GM10847 (cell line): ENCODE results near the gene H19.

ENCODE experiments used
- POLR2A ChIP-seq: IDR thresholded peaks from 2 replicates; pipeline ENCODE4 v1.6.1; 2011; ENCODE audit not compliant: insufficient read length; ENCODE audit errors: extremely low read depth

The H19 gene

GRCh38 chr11:1964348-1964747, 33.3 kb downstream of the H19 start:
- TF ChIP-seq POLR2A, result no peak

GRCh38 chr11:1963864-1964263, 33.8 kb downstream of the H19 start:
- no peak for TF ChIP-seq POLR2A

DNA sequence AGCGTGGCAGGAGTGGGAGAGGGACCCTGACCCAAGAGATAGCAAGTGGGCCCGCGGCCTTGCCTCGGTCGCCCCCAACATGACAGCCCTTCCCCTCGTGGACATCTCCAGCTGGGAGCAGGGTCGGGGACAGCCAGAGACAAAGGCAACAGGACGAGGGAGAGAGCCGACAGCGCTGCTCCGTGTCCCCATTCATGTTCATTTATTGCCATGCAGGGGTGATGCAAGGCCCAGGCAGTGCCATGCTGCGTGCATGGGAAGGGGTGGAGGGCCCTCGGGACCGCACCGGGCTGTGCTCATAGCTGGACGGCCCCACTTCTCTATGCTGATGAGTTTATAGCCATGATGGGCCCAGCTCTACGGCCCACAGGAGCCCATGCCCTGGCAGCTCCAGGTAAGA, 37.9 kb downstream of the H19 start:
- no peak for TF ChIP-seq POLR2A

DNA sequence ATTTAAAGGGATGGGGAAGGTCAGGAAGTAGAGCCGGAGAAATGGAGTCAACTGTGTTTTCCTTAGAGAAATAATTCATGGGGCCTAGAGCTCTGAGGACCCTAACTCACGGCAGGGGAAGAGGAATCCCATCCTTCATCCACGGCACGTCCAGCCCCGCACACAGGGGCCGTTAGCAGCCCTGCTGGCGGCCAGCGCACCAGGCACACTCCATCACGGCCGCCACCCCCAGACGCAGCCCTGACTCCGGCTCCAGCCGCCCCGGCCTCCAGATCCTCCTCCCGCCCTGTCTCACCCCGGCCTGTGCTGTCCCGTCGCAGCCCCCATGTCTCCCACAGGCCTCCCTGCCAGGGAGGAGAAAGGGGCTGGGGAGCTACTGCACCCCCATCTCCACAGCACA, 39.3 kb downstream of the H19 start:
- TF ChIP-seq POLR2A, result no peak

DNA sequence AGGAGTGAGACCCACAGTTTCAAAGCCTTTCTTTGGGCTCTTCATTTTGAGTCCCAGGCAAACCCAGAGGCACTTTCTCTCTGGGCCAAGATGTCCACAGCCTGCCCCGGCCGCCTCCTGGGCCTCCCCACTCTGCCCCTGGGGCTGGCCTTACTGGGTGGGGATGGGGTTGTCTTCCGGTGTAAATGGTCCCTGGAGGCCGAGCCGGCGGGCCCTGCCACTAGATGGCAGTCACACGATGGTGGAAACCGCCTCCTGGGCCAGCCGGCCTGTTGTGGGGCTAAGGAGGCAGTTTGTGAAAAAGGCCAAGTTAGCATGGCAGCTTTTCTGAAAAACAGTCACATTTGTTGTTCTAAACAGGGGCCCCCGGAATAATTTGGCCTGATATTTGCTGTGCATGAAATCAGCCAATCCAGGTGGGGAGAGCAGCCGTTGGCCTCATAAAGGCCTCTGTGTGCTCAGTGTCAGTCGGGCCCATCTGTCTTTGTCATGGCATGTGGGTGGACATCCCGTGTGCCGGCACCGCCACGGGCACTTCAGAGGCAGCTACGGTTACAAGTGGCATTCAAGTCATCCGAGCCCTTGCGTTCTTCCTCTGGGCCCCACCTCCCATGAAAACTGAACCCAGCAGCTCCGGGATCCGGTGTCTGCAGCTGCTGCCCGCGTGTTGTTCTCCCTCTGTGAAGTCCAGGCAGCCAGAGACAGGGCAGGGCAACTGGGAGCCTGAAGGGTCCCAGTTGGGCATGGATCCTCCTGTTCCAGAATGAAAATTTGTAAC, 44.0 kb downstream of the H19 start:
- no peak for TF ChIP-seq POLR2A

- no peak for TF ChIP-seq POLR2A
Observed at GRCh38 chr11:1952806-1953482, 44.7 kb downstream of the H19 start.

- TF ChIP-seq POLR2A, result no peak
Observed at GRCh38 chr11:1949922-1950321, 47.7 kb downstream of the H19 start.

- TF ChIP-seq POLR2A, result no peak
Observed at GRCh38 chr11:1949302-1949701, 48.3 kb downstream of the H19 start.

DNA sequence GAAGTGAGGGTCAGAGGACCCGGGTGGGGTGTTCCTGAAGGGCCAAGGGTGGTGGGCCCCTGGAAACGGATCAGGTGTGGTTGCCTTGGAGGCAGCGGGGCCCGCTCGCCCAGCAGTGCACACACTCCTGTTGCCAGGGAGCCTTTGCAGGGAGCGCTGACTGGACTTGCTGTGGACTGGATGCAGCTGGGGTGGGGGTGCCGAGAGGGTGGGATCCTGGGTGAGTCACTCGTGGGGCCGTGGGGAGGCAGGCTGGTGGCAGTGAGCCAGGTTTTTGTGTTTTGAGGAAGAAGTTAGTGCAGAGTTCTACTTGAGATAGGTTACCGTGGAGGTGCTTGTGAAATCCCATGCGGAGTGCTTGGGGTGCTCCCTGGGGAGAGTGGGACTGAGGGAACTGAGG, 49.3 kb downstream of the H19 start:
- TF ChIP-seq POLR2A, result no peak

GRCh38 chr11:1947592-1948237, 49.9 kb downstream of the H19 start:
- TF ChIP-seq POLR2A, result no peak

DNA sequence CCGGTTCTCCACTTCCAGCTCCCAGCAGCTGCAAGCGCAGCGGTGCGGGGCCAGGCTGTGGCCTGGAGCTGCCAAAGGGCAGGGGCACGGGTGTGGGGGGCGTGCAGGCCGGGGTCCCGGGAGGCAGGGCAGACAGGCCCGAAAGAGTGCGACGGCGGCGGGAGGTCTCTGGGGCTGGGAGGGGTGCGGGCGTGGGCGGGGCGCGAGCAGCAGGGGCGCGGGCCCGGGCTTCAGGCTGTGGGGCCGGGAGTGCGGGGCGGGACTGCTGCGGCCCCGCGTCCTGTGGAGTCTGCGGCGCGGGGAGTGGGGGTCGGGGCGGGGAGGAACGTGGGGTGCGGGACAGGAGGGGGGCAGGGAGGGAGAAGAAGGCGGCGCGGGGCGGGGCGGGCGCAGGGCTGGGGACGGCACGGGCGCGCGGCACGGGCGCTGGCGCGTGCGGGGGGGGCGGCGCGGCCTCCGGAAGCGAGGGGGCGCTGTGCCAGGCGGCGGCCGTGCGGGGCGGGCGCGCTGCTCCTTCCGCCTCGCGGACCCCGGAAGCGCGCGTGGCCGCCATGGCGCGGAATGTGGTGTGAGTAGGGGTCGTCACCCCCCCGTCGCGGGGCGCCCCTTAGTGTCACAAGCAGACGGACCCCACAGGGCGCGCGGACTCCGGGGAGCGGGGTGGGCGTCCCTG, 50.7 kb downstream of the H19 start, which contains the start of gene MRPL23:
TSS of gene MRPL23 (plus strand) at position 521 of the 673 bp plus-strand sequence. CDS start at position 552, 31 bp downstream.
- TF ChIP-seq POLR2A, result no peak
